Stimulated activated CD8-positive, alpha-beta memory T cell treated with anti-CD3 and anti-CD28 coated beads, Interleukin-4, amount 100 ng/mL, for 4 hours (primary cell): ENCODE measurements around the gene MACROD1.

Source experiments
- DNase-seq, 2 donors: peaks; one replicate each; pipeline ENCODE4 v3.0.0-alpha.2; 2020; ENCODE audit warnings: low read depth in 2 of 2, low spot score in 1 of 2

MACROD1 gene

DNA sequence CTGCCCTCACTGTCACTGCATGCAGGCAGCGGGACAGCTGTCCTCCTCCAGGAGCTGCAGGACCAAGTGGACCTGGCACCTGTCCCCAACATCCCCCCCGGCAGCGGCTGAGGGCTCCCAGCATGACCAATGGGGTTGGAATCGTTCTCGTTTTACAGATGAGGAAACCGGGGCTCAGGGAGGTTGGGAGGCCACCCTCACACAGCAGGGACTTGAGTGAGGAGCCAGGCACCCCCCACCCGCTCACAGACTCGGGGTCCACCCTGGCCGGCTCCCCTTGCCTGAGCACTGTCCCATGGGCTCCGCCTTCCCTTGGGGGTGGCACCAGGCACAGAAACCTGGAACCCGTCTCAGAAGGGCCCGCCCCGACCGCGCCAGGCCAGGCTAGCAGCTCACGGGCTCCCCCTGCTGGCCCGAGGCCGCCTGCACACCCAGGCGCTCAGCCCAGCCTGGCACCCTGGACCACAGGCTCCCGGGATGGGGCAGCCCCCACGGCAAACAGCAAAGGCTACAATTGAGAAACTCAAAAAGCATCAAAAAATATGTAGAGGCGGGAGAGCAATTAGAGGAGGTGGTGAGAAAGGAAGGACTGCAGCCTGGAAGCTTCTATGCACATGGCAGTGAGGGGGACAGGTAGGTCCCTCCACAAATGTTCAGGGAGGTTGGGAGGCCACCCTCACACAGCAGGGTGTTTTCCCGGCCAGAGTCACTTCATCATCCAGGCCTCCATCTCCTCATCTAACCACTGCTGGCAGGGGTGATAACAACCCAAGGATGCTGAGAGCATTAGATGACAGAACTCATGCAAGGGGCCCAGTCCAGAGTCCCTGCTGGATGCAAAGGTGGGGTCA is 12.8 kb downstream of the MACROD1 start:
- peak; percentile 27 to 42 for DNase-seq

DNA sequence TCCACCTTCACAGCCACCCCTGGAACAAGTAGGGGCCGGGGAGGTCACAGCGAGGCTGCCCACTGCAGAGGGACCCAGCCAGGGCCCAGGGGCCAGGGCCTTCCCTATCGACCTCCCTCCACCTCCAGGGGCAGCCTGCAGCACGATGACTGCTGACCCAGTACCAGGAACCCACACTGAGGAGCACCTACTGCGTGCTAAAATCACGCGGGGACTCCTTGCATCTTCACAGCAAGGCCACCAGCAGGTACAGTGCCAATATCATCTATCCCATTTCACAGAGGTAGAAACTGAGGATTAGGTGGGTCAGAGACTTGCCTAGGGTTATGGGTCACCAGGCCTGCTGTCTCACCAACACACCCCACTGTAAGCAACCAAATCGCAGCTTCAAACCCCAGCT is 14.6 kb downstream of the MACROD1 start:
- DNase-seq: no peak

DNA sequence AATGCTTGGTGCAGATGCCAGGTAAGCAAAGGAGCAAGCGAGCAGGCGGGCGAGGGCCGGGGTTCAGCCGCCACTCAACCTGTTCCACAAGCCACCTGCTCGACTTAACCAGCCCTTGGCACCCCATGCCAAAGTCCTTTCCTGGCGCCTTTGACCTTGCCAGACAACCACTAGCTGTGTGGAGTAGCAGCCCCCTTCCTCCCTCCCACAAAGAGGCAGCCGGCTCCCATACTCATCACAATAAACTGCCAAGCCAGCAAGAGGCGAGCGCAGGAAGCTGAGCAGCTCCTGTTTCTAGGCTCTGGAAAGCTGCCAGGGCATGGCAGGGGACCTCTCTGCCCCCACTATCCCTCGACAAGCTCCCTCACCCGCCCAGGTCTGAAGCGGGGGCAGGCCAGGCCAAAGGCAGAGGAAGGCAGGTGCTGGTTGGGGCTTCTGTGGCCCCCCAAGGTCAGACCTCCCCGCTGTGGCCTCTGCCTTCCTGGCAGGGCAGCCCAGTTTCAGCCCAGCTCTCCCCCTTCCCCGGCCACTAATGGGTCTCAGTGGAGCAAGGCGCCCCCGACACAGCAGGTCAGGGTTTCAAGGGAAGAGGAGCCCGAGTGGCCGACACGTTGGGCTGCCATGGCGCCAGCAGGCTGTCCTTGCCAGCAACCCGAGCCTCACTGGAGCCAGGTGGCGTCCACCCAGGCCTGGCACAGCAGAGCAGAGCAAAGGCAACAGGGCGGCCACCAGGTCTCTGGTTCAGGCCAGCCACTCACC is 15.3 kb downstream of the MACROD1 start:
- no peak for DNase-seq

DNA sequence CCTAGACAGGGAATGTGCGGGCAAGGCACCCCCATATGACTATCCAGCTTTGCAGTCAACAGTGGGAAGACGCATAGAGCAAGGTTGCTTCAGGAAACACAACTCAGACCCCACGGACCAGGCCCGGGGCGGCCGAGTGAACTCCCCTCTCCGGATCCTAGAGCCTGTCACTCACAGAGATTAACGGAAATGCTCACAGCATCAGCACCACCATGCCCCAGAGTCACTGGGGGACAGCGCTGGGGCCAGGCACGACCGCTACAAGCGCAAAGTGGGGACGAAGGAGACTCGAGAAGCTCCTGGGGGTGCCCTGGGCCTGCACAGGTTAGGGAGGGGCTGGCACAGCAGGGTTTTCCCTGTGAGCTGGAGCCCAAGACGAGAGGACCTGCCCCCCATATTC is 15.9 kb downstream of the MACROD1 start:
- DNase-seq: no peak

DNA sequence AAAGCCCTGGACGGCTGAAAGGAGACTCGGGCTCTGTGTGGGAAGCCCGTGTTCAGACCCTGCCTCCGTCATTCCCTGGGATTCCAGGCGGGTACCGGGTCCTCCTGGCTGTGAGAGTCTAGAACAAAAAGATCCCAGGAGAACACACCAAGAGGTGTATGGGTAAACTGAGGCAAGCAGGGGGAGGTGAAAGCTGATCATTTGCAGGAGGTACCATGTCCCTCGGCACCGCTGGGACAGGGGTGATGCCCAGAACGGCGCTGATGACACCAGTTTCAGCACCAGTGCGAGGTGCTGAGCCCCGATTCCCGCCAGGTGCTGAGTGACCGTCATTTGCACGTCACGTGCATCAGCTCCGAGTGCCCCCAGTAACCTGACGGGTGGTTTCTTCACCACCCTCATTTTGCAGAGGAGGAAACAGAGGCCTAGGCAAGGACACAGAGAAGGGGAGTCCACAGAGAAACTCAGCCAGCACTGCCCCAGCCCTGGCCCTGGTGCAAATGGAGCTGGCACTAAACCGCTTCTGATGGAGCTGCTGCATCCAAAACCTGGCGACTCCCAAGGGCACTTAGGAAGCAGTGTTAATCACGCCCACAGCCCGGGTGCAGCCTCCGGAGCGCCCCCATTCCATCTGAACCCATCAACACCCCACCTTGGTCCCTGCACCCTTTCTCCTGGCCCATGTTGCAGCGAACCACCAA is 16.8 kb downstream of the MACROD1 start:
- no peak for DNase-seq

DNA sequence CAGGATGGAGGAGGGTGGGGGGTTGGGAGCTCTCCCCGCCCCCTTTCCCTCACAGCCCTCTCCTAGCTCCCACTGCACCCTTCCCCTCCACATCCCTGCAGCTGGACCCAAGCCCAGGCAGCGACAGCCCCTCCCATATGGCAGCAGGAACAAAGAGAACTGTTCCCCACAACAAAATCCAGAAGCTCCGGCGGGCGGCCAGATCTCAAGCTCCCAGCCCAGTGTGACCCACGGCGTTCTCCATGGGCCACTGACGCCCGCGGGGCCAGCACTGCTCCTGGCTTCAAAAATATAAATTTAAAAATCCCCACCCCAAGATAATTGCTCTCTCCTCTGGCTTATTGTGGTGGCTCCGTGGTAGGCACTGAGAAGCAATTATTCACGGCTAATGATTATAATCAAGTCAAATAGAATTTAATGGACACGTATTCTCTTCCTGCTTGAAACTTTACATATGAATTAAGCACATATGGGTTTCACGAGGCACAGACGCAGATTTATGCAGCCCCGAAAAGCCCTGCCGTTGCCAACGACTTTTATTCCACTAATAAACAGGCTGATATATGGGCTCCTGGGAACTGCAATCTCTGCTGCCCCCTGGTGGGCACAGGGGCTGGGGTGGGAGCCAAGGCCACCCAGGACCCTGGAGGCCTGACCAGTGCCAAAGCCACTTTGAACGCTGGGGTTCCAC is 17.5 kb downstream of the MACROD1 start:
- DNase-seq: peak; percentile 33 to 49

DNA sequence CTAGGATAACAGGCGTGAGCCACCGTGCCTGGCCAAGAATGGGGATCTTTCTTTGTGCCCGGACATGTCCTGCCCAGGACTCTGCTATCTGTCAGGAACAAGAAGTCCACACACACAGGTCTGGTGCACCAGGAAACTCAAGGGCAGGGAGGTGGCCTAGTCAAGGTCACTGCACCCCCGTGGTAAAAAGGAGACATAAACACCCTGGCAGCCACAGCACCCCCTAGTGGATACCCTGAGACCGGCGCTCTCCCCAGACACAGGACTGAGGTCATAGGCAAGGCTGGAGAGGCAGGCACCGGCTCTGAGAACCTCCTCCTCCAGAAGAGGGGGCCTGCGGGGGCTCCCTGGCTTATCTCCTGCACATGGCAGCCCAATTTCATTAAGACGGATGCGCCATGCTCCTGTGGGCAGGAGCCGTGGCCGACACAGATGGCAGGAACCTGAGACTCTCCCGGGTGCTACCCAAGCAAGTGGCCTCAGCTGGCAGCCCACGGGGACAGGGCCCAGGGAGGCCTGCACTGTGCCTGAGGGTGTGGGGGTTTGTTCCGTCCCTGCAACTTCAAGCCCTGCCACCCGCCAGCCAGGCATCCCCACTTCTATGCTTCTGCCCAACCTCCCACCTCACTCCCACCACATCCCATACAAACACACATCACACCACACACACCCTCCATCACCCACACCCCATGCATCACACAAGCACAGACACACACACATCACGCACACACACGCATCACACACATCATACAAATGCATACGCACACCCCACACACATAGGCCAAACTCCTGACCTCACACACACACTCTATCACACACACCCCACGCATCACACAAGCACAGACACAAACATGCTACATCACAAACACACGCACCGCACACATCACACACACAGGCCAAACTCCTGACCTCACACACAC is 19.6 kb downstream of the MACROD1 start:
- DNase-seq: peak; percentile 15 to 43

DNA sequence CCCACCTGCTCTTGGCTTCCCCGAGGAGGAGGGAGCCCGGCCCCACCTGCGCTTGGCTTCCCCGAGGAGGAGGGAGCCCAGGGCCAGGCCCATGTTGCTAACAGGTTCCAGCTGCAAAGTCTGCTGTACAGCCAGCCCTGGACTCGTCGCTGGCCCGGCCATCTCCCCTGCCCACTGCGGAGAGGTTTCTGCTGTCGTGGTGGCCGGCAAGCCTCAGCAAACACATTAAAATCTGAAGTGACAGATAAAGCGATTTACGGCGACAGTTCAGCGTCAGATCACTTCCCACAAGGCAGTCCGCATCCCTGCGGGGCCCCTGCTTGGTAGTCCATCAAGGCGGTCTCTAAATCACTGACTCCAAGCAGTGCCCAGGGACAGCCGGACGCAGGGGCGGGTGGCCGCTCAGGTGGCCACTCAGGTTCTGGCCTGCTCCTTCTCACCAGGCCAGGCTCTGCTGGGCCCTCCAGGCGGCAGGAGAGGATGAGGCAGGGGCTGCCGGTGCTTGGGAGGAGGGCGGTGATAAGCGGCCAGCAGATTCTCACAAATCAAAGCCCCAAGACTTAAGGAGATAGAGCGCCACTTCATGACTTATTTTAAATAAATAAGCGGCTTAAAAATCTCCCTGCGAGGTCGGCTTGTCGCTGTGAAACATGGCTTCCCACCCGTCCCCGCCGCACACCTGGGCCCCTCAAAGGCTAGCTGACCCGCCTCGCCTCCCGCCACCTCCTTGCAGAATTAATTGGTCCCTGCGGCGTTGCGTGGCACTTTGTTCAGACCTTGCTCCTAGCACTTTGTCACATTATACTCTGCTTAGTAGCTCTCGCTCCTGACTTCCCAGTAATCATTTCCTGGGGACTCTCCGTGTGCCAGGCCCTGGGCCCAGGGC is 21.1 kb downstream of the MACROD1 start:
- DNase-seq: no peak

DNA sequence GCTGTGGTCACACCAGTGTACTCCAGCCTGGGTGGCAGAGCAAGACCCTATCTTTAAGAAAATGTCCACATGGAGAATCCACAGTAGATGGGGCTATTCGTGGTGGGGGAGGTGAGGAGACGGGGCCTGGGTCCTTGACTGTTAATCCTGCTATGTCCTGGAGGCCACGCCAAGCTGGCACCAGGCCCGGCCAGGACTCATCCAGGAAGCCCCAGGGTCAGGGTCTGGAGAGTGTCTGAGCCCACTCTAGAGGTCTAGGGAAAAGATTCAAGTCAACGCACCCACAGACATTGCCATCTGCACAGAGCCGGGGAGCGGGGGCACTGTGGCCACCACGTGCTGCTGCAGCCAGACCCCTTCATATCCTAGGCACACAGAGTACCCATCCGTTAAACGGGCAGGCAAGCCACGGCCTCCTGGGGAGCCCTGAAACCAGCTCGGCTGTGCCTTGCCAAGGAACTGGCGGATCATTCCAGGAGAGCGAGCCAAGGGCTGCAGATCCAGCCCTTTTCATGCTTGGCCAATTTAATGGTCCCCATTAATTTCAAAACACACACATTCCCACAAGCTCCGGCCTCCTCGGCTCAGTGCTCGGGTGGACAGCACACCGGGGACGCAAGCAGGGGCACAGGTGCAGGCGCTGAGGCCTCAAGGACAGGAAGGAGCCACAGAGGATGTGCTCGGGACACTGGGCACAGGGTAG is 24.7 kb downstream of the MACROD1 start:
- no peak for DNase-seq

DNA sequence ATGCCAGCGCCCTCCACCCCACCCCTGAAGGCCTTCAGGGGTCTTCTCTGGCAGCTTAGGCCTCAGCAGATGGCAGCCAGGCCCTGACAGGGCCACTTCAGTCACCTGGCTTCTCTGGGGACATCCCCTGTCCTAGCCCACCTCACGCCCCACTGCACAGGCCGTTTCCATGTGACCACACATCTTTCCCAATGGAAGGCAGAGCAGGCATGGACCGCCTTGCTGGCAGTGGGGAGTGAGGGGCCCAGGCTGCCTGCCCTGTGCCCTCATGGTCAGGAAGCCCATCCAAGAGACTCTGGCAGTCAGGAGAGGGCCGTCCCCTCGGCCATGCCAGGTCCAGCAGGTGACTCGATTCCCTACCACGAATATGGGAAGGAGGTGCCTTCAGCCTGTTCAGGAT is 25.8 kb downstream of the MACROD1 start:
- DNase-seq: no peak

DNA sequence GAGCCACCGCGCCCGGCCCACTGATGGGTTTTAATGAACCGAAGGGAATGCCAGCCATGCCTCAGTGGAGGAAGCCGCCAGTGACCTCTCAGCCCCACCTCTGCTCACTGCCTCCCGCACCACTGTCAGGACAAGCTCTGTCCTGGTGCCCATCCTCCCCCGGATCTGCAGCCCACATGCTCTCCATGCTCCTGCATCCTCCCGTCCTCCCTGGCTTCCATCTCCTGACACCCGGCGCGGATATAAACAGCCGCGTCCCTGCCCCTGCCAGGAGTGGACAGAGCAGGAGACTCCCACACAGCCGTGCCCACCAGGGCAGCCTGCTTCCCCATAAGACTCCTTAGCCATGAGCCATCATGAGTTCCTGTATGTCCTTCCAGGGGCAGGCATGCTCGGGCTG is 26.9 kb downstream of the MACROD1 start:
- DNase-seq: no peak

DNA sequence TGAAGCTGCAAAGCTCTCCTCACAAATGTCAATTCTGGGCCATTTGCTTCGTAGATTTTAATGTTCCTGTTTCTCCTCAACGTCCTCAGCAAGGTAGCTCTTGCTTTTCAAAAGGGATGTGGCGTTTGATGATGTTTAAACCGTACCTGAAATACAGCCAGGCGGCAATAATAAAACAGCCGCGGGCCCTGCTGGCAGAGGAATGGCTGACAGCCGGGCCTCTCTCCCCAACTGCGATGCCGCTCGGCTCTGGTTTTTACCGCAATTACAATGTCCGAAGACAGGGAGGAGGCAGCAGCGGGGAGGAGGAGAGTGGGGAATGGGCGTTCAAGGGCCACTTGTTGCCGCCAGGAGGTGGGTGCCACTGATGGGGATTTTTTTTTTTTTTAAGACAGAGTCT is 27.5 kb downstream of the MACROD1 start:
- no peak for DNase-seq

DNA sequence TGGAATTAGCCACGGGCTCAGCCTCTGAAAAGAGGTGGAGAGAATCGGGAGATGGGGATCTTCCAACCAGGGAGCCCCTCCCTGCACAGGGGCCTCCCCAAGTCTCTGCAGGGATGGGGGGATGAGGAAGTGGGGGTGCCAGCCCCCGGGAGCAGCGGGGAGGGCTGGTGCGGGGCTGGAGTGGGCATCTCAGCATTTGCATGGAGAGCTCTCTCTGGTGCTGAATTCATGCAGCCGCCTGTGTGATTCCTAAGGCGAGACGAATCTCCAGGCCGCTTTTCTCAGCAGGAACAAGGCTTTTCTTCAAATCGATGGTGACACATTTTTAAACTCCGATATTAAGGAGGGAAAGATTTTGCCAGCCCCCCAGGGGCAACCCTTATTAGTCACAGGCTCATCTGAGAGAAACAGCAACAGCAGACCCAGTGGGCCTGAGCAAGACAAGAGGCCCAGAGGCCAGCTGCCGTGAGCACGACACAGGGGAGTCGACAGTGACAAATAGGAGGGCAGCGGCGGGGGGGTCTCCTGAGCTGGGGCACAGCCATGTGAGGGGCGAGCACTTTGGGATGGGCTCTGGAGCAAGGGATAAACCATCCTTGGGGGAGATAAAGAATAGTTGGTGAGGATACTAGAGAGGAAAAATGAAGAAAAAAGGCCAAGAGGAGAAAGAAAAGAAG is 29.0 kb downstream of the MACROD1 start:
- DNase-seq: no peak

DNA sequence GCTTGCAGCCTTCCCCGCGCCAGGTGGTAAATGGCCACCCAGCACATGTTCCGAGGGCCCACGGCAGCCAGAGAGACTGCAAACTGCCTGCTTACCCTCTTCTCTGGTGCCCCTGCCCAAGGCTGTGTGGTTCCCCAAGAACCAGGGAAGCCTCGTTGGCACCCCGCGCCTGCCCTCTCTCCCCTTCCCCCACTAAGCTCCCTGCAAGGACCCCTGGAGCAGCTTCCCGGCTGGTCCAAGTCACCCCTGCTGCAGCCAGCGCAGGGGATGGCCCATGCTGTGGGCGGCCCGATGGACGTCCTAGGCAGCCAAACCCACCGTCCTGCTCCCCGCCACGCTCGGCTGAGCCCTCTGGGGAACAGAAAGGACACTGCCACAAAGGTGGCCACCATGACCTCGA is 30.2 kb downstream of the MACROD1 start:
- DNase-seq: no peak

DNA sequence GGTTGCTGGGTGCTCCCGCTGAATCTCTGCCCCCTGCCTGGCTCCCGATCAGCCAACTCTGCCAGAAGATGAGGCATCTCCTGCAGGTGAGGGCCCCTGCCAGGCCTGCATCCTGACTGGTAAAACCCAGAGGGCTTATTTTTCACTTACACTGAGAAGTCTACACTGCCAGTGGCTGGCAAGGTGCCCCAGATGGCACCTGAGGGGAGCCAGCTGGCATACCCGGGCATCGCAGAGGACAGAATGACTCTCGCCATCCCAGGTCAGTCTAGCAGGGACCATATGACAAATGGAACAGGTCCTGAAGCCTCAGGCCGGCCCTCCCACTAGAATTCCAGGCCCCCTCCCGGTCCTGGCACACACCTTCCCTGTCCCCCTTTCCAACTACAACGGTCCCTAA is 30.9 kb downstream of the MACROD1 start:
- no peak for DNase-seq

DNA sequence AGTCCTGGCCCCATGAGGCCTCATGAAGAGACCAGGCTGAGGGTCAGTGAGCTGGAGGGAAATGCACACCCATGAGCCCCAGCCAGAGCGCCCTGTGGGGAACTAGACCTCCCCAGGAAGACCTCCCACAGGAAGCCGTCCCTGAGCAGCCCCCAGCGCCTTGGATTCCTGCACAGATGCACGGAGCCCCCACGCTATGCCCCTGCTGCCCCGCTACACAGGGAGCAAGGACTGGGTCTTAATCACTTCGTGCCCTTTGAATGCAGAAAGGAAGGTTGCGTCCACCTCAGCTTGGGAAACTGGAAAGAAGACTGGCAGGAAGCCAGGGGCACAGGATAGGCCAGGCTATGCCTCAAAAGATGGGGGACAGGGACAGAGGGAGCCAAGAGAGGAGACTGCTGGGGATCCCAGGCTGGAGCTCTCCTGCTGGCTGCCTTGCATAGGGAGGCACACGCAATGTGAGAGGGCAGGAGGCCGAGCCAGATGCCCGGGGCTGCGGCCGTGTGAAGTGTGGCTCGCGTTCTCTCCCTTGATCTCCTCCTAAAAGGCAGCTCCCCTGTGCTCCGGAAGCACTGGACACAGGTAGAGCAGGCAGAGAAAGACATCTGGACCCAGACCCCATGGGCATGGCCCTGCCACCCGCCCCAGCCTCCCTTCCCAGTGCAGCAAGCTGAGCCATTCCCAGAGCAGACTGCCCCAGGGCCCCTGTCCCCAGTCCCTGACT is 32.8 kb downstream of the MACROD1 start:
- no peak for DNase-seq

DNA sequence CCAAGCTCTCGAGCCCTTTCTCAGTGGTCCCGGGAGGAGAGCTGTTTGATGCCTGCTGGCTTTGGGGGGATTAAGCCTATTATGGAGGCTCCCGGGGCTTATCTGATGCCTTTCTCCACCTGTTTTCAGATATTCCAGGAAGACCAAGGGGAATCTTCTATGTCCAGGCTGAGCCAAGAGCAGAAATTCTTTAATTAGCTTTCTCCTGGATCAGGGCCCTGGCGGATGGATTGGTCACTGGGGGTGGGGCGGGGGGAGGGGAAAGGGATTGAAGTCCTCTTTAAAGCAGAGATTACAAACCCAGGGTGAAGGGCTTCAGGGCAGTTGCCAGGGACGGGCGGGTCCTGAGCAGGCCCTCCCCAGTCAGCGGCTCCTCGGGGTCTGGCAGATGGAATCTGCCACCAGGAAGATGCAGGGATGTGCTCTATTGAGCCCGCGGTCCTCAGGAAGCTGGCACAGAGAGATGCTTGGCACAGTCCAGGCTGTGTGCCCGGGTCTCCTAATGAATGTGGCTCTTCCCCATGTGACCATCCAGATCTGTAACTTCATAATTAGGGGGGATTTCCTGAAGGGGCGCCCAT is 33.6 kb downstream of the MACROD1 start:
- DNase-seq: no peak
